ENCODE data around the gene DDIT3.

The DDIT3 gene

DNA sequence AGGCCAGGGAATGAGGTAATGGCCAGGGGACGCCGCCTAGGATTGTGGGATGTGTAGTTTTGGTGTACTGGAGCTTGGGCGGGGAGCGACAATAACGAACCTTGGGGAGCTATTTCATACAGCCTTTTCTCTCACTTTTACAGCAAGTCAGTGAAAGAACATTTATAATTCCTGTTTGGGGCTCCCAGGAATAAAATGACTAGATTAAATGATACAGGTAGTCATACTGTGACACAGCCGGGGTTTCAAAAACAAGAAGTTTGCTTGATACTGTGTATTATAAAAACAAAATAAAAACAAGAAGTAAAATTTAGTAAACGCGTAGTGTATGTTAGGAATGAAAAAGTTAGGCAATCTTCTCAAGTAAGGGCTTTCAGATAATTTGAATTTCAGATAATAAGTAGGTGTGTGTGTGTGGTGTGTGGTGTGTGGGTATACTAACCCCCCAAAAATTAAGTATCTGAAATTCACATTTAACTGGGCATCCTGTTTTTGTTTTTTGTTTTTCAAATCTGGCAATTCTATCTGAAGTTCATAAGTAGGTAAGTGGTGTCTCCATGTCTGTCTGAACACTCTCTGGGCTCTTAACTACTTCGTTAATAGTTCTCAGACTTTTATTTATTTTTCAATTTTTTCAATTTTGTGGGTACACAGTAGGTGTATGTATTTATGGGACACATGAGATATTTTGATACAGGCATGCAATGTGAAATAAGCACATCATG, 27.1 kb upstream of the DDIT3 start:
- TF ChIP-seq POLR2AphosphoS5 (IDR thresholded peaks at IDR 0.05; ENCODE audit: low read depth, low read length) = no peak
- TF ChIP-seq FOXP2 (optimal IDR thresholded peaks at IDR 0.05; ENCODE audit: borderline replicate concordance, extremely low read depth, extremely low read length, insufficient read depth) = peak; percentile 17

DNA sequence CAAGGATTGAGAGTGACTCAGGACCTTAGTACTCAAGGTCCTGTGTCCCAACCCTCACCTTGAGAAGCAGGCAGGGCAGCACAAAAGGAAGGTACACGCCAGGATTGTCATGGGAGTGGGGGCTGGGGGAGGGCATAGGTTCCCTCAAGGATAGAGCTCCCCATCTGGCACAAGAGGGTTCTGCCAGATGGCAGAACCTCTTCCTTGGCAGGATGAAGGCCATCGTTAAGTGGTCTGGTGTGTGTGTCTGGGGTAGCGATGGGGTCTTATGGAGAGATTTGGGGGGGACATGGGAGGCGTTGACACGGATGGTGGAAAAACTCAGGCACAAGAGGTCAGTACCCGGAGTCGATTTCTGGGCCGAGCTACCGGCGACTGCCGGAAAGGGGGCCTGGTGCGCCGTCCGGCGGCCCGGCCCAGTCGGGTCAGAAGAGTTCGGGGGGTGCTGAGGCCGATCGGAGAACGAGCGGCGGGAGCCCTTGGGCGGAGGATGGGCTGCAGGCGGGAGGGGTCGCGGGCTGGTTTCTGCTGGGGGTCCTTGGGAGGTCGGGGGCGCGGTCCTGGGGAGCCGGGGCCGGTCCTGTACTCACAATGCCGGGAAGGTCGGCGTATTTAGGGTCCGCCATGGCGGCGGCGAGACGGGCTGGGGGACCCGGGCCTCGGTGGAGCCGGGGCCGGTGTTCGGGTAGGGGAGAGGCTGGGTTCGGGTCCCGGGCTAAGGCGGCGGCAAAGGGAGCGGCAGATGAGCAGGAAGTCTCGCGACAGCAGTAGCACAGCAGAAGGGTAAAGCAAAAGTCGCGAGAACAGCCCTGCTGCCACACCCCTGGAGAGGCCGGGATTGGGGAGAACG, 26.3 kb upstream of the DDIT3 start, which contains the start of gene DCTN2:
TSS of gene DCTN2 (minus strand) at position 755 of the 850 bp plus-strand sequence. CDS start at position 626, 129 bp downstream.
- TF ChIP-seq POLR2AphosphoS5 (IDR thresholded peaks at IDR 0.05; ENCODE audit: low read depth, low read length) (peak; percentile 77), TAF1 (IDR thresholded peaks at IDR 0.05; ENCODE audit: borderline replicate concordance, insufficient read depth, low read length) (no peak)

DNA sequence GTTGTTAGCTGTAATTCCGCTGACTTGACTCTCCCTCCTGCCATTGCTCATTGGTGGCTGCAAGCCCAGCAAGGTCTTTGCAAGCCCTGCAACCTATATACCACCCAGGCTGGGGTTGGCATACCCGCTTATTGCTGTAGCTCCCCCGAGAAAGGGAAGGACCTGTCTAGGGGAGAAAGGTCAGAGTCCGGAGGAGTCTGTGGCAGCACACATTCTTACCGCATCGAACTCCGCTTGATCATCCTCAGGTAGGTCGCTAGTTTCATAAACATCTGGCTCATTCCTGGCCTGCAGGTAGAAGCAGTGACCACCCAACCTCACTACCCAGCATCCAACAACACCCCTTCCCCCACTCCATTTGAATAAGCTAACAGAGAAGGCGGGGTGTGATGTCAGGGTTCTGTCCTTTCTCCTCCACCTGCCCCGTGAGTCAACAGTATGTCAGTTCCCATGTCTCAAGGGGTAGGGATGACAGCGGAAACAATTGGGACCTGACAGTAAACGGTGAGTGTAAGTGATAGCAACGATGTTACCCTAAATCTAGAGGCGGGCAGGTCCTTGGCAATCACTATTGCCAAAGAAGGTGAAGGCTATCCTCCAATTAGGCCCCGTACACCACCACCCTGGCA, 25.6 kb upstream of the DDIT3 start:
- TF ChIP-seq TAF1 (IDR thresholded peaks at IDR 0.05; ENCODE audit: borderline replicate concordance, insufficient read depth, low read length) = no peak
- no peak for TF ChIP-seq FOXP2 (optimal IDR thresholded peaks at IDR 0.05; ENCODE audit: borderline replicate concordance, extremely low read depth, extremely low read length, insufficient read depth)
- TF ChIP-seq, protein P1, sequence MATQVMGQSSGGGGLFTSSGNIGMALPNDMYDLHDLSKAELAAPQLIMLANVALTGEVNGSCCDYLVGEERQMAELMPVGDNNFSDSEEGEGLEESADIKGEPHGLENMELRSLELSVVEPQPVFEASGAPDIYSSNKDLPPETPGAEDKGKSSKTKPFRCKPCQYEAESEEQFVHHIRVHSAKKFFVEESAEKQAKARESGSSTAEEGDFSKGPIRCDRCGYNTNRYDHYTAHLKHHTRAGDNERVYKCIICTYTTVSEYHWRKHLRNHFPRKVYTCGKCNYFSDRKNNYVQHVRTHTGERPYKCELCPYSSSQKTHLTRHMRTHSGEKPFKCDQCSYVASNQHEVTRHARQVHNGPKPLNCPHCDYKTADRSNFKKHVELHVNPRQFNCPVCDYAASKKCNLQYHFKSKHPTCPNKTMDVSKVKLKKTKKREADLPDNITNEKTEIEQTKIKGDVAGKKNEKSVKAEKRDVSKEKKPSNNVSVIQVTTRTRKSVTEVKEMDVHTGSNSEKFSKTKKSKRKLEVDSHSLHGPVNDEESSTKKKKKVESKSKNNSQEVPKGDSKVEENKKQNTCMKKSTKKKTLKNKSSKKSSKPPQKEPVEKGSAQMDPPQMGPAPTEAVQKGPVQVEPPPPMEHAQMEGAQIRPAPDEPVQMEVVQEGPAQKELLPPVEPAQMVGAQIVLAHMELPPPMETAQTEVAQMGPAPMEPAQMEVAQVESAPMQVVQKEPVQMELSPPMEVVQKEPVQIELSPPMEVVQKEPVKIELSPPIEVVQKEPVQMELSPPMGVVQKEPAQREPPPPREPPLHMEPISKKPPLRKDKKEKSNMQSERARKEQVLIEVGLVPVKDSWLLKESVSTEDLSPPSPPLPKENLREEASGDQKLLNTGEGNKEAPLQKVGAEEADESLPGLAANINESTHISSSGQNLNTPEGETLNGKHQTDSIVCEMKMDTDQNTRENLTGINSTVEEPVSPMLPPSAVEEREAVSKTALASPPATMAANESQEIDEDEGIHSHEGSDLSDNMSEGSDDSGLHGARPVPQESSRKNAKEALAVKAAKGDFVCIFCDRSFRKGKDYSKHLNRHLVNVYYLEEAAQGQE (IDR thresholded peaks at IDR 0.05; ENCODE audit: insufficient read depth in 1 of 2, low read depth in 2 of 2, low read length in 2 of 2) = no peak
- TF ChIP-seq SIN3A (IDR thresholded peaks at IDR 0.05; ENCODE audit: borderline replicate concordance, insufficient read depth, low read length) = no peak
- no peak for TF ChIP-seq POLR2AphosphoS5 (IDR thresholded peaks at IDR 0.05; ENCODE audit: low read depth, low read length)

DNA sequence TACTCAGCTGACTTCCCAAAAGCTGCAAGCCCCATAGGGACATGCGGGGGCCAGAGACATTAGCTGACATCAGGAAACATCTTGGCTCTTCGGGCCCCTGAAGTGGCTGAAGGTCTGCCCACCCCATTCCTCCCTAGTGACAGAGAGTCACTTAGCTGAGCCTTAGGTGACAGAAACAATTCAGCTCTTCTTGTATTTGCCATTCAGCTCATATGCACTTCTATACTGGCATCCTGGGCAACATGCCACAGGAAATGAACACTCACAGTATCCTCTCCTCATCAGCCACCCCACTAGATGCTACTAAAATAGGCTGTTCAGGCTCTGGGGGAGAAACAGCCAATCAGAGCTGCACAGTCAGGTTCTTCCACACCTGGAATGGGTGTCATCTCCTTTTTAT, 23.3 kb upstream of the DDIT3 start:
- TF ChIP-seq, protein P1 (IDR thresholded peaks at IDR 0.05; ENCODE audit: insufficient read depth in 1 of 2, low read depth in 2 of 2, low read length in 2 of 2) = no peak

DNA sequence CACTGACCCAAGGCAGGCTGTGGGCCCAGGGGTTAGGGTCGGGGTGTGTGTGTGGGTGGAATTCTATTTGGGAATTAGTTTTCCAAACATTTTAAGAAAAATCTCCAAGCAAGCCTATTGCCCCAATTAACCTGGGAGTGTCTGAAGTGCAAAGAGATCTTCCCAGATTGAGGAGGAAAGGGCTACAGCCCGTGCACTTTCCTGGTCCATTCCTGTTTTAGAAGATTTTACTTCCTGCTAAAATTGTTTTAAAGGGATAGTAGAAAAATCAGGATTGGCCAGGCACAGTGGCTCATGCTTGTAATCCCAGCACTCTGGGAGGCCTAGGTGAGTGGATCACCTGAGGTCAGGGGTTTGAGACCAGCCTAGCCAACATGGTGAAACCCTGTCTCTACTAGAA, 21.4 kb upstream of the DDIT3 start:
- TF ChIP-seq SIN3A (IDR thresholded peaks at IDR 0.05; ENCODE audit: borderline replicate concordance, insufficient read depth, low read length) (no peak), TAF1 (IDR thresholded peaks at IDR 0.05; ENCODE audit: borderline replicate concordance, insufficient read depth, low read length) (no peak), FOXP2 (optimal IDR thresholded peaks at IDR 0.05; ENCODE audit: borderline replicate concordance, extremely low read depth, extremely low read length, insufficient read depth) (no peak), POLR2AphosphoS5 (IDR thresholded peaks at IDR 0.05; ENCODE audit: low read depth, low read length) (no peak)
- TF ChIP-seq, protein P1 (IDR thresholded peaks at IDR 0.05; ENCODE audit: insufficient read depth in 1 of 2, low read depth in 2 of 2, low read length in 2 of 2) = no peak

DNA sequence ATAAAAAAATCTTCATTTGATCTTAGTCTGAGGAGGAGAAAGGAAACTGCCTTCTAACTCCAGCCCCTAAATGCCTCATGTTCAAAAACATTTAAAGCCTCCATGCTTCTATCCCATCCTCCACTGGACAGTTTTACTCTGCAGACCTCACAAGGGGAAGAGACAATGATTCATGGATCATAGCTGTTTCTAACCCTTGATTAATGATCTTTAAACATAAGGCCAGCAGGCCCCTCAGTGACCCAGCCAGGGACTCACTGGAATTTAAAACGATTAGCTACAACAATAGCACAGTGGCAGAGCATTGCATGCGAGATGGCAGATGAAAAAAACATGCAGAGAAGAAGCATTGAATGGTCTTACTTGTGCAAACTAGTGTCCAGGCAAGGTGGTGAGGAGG, 20.7 kb upstream of the DDIT3 start:
- TF ChIP-seq TAF1 (IDR thresholded peaks at IDR 0.05; ENCODE audit: borderline replicate concordance, insufficient read depth, low read length) = no peak
- no peak for TF ChIP-seq POLR2AphosphoS5 (IDR thresholded peaks at IDR 0.05; ENCODE audit: low read depth, low read length)
- TF ChIP-seq, protein P1 (IDR thresholded peaks at IDR 0.05; ENCODE audit: insufficient read depth in 1 of 2, low read depth in 2 of 2, low read length in 2 of 2) = no peak
- no peak for TF ChIP-seq SIN3A (IDR thresholded peaks at IDR 0.05; ENCODE audit: borderline replicate concordance, insufficient read depth, low read length)
- TF ChIP-seq FOXP2 (optimal IDR thresholded peaks at IDR 0.05; ENCODE audit: borderline replicate concordance, extremely low read depth, extremely low read length, insufficient read depth) = no peak

All from PFSK-1 (cell line).